Fibroblast of peridontal ligament (primary cell): ENCODE data around the gene NAXD.
"Not testable (repeated sequence)": the region's sequence is repeated elsewhere in the genome, so short reads cannot be mapped to it uniquely, and the experiment has no call there.

ENCODE experiments used
- DNase-seq: peaks from one replicate; pipeline ENCODE4 v3.0.0-alpha.2; 2010; ENCODE audit errors: extremely low read depth

Gene NAXD

DNA sequence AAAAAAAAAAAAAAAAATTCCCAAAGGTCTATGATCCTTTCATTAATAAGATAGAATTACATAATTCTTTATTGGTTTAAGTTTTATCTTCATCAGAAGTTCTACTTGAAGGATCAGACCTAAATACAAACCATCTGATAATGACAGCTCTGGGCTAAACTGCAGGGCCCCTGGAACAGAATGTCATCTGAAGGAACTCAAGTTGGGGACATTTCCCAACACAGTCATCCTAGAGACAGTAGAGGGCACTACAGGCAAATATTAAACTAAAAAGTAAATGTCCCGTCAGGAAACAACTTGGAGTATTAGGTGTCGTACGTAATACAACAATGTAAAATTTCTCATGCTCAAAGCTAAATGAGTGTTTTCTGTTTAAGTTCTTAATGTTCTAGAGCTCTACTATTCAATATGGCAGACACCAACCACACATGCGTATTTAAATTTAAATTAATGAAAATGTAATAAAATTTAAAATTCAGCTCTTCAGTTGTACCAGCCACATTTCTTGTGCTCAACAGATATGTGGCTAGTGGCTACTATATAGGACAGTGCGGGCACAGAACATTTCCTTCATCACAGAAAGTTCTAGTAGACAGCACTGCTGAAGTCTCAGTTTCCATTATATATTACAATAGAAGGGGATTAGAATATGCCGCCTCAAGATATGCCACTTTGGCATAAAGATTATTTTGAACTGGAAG, 21.8 kb upstream of the NAXD start:
- DNase-seq: peak; percentile 66

DNA sequence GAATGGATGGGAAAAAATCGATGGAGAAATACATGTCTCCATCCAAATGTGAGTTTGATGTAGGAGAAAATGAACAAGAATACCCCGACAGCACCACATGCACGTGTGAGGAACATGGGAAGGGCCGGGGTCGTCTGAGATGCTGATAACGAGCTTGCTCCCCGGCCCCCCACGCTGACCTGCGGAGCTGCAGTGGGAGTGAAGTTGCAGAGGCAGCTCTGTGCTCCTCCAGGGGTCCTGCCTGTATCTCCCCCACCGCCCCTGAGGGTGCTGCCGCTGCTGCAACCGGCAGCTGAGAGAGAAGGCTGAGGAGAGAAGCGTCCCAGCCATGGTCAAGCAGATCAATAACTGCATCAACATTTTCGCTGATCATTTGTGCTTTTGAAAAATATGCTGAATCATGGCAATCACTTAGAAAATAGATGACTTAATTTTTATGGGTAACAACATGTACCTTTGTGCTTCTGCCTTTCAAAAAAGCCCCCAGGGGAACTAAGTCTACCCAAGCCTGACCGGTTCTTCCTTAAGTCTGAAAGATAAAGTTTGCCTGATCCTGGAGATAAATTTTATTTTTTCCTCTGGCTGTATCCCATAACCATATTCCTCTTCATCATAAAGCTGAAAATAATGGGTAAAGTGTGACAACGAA, 18.2 kb upstream of the NAXD start:
- no peak for DNase-seq

DNA sequence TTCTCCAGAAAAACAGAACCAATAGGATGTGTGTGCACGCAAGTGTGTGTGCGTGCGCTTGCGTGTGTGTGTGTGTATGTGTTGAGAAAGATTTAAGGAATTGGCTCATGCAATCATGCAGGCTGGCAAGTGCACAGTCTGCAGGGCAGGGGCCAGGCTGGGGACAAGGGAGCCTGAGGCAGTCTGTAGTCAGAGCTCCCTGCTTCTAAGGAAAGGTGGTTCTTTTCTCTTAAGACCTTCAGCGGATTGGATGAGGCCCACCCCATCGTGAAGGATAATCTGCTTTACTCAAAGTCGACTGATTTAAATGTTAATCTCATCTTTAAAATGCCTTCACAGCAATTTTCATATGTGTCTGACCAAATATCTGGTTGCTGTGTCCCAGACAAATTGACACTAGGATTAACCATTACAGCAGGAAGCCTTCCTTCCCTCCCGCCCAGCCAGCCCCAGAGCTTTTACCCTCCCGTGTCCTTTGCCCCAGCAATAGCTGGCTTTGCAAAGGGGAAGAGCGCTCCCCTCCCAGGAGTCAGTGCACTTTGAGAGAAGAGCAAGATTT, 15.0 kb upstream of the NAXD start:
- no peak for DNase-seq

GRCh38 chr13:110600980-110601379, 14.4 kb upstream of the NAXD start:
- no peak for DNase-seq

DNA sequence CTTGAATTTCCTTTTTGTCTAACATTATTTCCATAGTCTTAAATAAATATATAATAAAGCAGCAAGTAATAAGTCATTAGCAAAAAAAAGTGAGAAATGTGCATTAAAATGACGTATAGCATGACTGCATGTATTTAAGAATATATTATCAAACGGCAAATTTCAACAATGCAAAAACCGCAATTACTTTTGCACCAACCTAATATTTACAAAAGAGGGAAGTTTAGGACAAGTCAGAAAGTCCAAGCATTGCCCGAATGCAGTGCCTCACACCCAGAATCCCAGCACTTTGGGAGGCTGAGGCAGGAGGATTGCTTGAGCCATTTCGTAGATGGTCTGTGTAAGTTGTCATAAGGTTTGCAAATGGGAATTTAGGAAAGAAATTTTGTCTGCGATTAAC, 10.2 kb upstream of the NAXD start:
- no peak for DNase-seq

DNA sequence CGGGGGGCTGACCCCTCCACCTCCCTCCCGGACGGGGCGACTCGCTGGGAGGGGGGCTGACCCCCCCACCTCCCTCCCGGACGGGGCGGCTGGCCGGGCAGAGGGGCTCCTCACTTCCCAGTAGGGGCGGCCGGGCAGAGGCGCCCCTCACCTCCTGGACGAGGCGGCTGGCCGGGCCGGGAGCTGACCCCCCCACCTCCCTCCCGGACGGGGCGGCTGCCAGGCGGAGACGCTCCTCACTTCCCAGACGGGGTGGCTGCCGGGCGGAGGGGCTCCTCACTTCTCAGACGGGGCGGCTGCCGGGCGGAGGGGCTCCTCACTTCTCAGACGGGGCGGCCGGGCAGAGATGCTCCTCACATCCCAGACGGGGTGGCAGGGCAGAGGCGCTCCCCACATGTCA, 9.1 kb upstream of the NAXD start:
- not testable (repeated sequence) for DNase-seq

GRCh38 chr13:110607675-110608224, 7.6 kb upstream of the NAXD start:
- peak; percentile 23 for DNase-seq

GRCh38 chr13:110610955-110611595, 4.3 kb upstream of the NAXD start:
- DNase-seq: peak; percentile 9

- no peak for DNase-seq
Measured at GRCh38 chr13:110615005-110615321, 382 bp upstream of the NAXD start.

DNA sequence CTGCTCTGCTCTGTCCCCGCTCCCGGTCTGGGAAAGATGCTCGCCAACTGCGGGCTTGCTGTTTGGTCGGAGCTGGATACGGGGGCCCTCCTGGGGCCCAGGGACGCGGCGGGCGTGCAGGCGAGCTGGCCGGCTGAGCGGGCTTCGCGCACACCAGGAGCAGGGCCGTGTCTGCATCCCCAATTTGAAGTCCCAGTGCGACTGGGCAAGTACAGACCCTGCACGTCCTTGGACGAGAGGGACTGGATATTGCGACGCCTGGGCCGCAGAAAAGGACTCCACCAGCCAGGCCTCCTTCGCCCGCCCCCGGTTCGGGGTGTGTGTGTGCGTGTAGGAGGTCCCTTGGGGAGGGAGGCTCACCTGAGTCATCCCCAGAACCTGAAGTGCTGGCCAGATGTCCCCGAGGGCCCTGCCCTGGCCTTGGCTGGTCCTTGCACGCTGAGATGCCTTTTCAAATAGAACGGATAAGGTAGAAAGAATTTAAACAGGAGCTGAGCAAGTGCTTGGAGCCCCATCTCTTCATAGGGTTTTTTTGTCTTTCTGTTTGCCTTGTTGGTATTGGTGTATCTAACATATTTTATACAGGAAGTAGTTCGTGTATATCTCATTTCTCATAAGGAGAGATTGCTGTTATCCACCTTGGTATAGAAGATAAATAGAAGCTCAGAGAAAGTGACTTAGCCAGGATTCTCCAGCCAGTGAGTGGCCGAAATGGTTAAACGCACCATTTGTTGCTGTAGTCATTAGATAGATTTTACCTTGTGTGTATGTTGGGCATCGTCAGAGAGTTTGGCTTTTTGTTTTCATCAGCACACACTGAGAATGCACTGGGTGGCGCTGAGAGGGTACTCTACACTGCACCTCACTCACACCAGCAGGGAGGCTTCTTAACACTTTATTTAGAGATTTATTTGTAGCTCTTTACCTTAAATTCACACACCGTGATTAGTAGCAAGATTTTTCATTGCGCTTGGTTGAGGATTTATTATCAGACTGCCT, 1.1 kb downstream of the NAXD start:
- peak; percentile 31 for DNase-seq

GRCh38 chr13:110617321-110618072, 2.2 kb downstream of the NAXD start:
- peak; percentile 88 for DNase-seq

DNA sequence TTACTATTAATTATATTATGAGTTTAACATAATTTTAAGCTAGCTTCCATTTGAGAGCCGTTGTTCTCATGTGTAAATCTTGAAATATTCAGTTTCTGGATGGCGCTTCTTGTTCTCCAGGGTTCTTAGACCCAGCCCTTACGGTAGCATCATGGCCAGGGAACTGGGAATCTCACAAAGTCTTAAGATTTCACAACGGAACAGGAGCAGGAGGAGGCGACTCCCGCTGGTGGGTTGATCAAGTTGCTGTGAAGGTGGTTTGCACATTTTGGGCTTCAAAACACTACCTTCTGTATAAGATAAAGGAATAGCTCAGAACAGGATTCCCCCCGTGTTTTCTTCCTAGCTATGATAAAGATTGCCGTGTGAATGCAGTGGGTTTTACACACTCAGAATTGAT, 2.8 kb downstream of the NAXD start:
- no peak for DNase-seq

DNA sequence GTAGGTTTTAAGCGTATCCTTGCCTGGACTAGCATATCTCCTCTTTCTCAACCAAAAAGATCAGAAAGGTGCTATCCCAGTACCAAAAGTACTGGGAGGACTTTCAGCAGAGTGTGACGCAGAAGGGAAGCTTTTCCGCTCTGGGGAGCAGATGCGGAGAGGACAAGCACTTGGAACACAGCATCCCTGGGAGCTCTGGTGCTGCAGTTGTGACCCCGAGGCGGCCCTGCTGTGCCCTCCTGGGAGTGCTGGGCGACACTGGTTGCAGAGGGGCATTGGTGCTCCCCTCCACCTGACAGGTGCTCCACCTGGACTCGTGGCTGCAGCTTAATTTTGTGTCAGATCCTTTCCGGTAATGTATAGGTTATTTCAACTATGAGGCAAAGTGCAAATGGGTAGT, 3.4 kb downstream of the NAXD start:
- no peak for DNase-seq

DNA sequence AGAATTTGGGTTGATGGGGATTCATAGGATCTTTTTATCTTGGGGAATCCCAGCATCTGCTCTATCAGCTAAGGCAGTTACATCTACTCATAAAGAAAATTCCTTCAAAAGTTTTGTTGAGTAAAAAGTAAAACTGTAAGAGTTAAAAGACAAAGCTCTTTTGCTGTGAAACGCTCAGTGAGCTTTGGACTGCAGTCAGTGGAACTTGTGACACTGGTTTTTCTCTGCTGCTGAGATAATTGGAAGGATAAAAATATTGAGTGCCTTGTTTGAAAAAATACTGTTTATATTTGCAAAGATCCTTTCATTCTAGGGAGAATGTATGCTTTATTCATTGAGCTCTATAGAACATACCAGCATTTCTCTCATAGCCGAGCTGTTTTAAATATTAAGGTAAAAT, 5.3 kb downstream of the NAXD start:
- no peak for DNase-seq

- no peak for DNase-seq
Measured at GRCh38 chr13:110624766-110625756, 9.7 kb downstream of the NAXD start.

DNA sequence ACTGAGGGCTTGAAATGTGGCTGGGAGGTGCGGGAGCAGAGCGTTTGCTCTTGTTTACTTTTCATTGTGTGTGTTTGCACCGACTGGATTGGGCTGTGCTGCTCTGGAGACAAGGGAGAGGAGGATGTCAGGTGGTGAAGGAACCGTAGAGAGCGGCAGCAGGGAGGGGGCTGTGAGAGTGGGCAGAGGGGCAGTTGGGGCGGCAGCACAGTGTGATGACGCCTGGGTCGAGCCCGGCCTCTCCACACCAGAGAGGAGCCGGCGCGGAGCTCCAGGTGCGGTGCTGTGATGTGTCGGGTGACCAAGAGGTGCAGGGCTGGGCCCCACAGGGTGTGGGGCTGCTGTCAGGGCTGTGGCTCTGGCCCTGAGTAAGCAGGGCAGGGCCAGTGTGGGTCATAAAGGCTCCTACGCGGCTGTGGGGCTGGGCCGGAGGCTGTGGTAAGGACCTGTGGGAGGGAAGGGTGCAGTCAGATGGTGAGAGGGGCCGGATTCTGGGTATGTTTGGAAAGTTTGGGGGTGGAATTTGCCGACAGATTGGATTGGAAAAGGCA, 10.5 kb downstream of the NAXD start:
- DNase-seq: no peak

DNA sequence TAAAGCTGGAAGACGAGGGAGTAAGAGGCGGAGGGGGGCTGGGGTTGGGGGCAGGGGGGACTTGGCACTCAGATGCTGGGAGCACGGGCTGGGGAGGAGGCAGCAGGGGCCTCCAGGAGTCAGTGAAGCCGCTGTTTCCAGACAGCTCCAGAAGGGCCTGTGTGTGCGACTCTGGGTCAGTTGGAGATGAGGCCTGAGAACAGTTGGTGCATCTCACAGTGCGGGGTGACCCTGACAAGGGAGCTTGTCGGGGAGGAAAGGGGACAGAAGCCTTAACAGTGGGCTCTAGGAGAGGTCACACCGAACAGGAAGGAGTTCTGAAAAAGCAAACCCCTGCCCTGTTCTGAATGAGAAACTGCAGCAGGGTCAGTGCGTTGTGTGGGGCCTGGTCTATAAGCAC, 11.2 kb downstream of the NAXD start:
- DNase-seq: no peak

- no peak for DNase-seq
Measured at GRCh38 chr13:110627351-110627750, 12.0 kb downstream of the NAXD start.

GRCh38 chr13:110627761-110628476, 12.6 kb downstream of the NAXD start:
- DNase-seq: no peak
